ENCODE data around the gene CTBS. TPM values are rescaled to one million over a fixed set of nuclear protein-coding genes. Genes with fewer than 3 reads are reported as not detected.
"Not testable (repeated sequence)": the region's sequence is repeated elsewhere in the genome, so short reads cannot be mapped to it uniquely, and the experiment has no call there.

CTBS gene
- total RNA-seq, 4 donors from 2014 or later: 12.2 to 23.5 (median 16.4) TPM

DNA sequence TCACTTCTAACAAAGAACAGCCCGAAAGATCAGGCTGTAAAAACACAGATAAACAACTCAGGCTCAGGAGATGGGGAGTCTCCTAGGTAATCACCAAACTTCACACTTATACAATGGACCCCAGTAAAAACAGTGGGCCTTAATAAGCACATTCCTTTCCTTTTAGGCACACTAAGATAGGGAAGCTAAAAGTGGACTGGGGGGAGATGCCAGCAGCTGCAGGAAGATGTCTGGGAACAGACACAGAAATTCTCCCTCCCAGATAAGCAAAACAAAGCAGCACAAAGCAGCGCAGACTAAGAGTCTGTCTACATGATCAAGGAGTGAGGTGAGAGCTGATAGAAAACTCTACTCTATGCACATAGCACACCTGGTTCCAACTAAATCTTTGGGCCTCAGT is 29.0 kb upstream of the CTBS start:
- ATAC-seq (ENCODE audit: low FRiP score) (no peak), DNase-seq (ENCODE audit: low spot score) (no peak)
- TF ChIP-seq, protein P1, sequence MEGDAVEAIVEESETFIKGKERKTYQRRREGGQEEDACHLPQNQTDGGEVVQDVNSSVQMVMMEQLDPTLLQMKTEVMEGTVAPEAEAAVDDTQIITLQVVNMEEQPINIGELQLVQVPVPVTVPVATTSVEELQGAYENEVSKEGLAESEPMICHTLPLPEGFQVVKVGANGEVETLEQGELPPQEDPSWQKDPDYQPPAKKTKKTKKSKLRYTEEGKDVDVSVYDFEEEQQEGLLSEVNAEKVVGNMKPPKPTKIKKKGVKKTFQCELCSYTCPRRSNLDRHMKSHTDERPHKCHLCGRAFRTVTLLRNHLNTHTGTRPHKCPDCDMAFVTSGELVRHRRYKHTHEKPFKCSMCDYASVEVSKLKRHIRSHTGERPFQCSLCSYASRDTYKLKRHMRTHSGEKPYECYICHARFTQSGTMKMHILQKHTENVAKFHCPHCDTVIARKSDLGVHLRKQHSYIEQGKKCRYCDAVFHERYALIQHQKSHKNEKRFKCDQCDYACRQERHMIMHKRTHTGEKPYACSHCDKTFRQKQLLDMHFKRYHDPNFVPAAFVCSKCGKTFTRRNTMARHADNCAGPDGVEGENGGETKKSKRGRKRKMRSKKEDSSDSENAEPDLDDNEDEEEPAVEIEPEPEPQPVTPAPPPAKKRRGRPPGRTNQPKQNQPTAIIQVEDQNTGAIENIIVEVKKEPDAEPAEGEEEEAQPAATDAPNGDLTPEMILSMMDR (IDR thresholded peaks at IDR 0.05): no peak

DNA sequence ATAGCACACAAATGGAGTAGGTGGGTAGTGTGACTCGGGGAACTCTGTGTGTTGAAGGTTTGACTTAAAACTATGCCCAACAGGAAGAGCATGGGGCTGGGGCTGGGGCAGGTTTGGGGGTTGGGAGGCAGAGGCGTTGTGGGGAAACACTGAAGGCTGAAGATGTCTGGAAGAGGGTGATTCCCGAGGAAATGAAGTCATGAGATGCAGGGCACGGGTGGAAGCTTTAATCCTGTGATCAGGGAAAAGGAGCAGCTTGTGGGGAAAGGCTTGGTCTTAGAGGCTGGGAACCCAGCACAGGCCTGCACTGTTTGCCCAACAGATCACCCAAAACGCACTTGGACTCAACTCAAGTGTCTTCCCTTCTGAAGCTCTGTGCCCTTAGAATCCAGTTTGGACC is 26.6 kb upstream of the CTBS start:
- DNase-seq (ENCODE audit: low spot score): no peak
- ATAC-seq (ENCODE audit: low FRiP score): no peak
- TF ChIP-seq, protein P1 (IDR thresholded peaks at IDR 0.05): no peak

GRCh38 chr1:84598846-84599741 is 24.9 kb upstream of the CTBS start:
- ATAC-seq (ENCODE audit: low FRiP score): peak; percentile 65
- TF ChIP-seq, protein P1 (IDR thresholded peaks at IDR 0.05): no peak
- DNase-seq (ENCODE audit: low spot score): no peak

DNA sequence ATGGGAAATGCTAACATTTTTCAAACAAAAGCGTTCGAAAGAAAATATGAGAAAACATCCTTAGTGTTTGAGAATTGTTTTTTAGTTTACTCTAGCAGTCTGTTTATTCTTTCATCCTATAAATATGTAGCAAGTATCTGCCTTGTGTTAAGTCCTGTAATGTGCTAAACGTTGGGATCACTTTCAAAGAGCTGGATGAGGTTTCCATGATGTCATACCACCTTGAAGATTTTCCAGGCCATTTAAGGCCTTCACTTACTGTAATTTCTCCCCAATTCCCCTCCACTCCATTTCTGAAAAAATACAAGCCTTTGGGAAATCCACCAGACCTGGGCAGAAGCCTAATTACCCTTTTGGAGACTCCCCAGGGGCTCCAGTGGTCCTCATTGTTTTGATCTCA is 24.2 kb upstream of the CTBS start:
- TF ChIP-seq, protein P1 (IDR thresholded peaks at IDR 0.05): no peak
- ATAC-seq (ENCODE audit: low FRiP score): no peak
- no peak for DNase-seq (ENCODE audit: low spot score)

DNA sequence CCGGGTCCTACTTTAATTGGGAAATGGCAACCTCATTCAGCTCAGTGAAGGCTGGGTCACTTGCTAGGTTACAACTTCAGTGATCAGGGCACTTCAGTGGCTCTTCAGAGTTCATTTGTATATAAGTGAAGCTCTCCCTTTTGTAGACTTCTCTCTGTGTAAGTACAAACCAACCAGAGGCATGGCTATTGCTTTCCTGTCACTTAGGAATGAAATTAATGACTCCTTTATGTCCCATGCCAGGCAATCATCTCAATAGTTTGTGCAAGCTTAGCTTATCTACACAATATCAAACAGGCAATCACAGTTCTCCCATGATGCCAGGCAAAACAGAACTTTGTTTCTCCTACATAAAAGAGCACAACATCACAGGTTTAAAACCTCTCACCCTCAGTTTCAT is 22.8 kb upstream of the CTBS start:
- DNase-seq (ENCODE audit: low spot score) (no peak), ATAC-seq (ENCODE audit: low FRiP score) (no peak)
- TF ChIP-seq, protein P1 (IDR thresholded peaks at IDR 0.05): no peak

GRCh38 chr1:84594959-84595358 is 20.7 kb upstream of the CTBS start:
- ATAC-seq (ENCODE audit: low FRiP score); DNase-seq (ENCODE audit: low spot score): not testable (repeated sequence)

GRCh38 chr1:84587099-84587498 is 12.9 kb upstream of the CTBS start:
- TF ChIP-seq, protein P1 (IDR thresholded peaks at IDR 0.05): no peak
- ATAC-seq (ENCODE audit: low FRiP score) (no peak), DNase-seq (ENCODE audit: low spot score) (no peak)
